Upper lobe of right lung (tissue), 1 donor: ENCODE results near the gene PRSS12. TPM values are rescaled to one million over a fixed set of nuclear protein-coding genes. Genes with fewer than 3 reads are reported as not detected.

Experiments
- ATAC-seq: fragments of 200-7000 bp; cut with Tn5 transposase; one replicate; pipeline ENCODE4 v1.9.1; 2020; ENCODE audit warnings: mild to moderate bottlenecking, moderate library complexity
- DNase-seq: peaks from one replicate; pipeline ENCODE4 v3.0.0-alpha.2; 2020
- H3K27ac ChIP-seq: fragments of 200-600 bp; one replicate; pipeline ENCODE4 v1.8.0; 2022
- H3K27me3 ChIP-seq: fragments of 200-600 bp; one replicate; pipeline ENCODE4 v1.8.0; 2022; ENCODE audit warnings: mild to moderate bottlenecking
- H3K36me3 ChIP-seq: fragments of 200-600 bp; one replicate; pipeline ENCODE4 v1.8.0; 2022
- H3K4me1 ChIP-seq: fragments of 200-600 bp; one replicate; pipeline ENCODE4 v1.8.0; 2022
- H3K4me3 ChIP-seq: fragments of 200-600 bp; one replicate; pipeline ENCODE4 v1.8.0; 2022; ENCODE audit warnings: mild to moderate bottlenecking
- H3K9me3 ChIP-seq: fragments of 200-600 bp; one replicate; pipeline ENCODE4 v1.8.0; 2022
- CTCF ChIP-seq: fragments of 200-600 bp; IDR thresholded peaks from one replicate; pipeline ENCODE4 v1.8.0; 2022; ENCODE audit warnings: antibody characterized with exemption
- intact Hi-C: fragments of 100-400 bp; cut with DNase I; formaldehyde crosslinking; loops from one replicate; pipeline ENCODE4 v1.11.0; 2022
- total RNA-seq: library from RNA; stranded (reverse); fragmentation: NEBNext Ultra II Directional; extraction: Animal tissue kit (Norgen Biotek cat#: 25700); gene quantifications from one replicate; pipeline ENCODE4 v1.2.1, GENCODE V29; 2021
- donor health status: DM: no; HTN: yes; CAD: no; lungs with severe emphysema.

Gene PRSS12
- total RNA-seq, 1 donor from 2014 or later: 5.4 TPM

- intact Hi-C loops: no loop called here
- ATAC-seq: no peak
- H3K4me1 ChIP-seq: no peaks in the 10 kb centered on the region
- no peaks in the 10 kb centered on the region for H3K27me3 ChIP-seq
- no peak overlapping the region for H3K4me3 ChIP-seq
- no peaks in the 10 kb centered on the region for H3K9me3 ChIP-seq
- no peaks in the 10 kb centered on the region for H3K36me3 ChIP-seq
- H3K27ac ChIP-seq: no peak overlapping the region
- no peak for DNase-seq
- no peak for TF ChIP-seq CTCF
Measured at GRCh38 chr4:118264096-118264495, 88.7 kb downstream of the PRSS12 start.

- no peak for ATAC-seq
- DNase-seq: no peak
- no peaks in the 10 kb centered on the region for H3K9me3 ChIP-seq
- H3K36me3 ChIP-seq: no peaks in the 10 kb centered on the region
- H3K4me3 ChIP-seq: no peak overlapping the region
- H3K27ac ChIP-seq: no peak overlapping the region
- no peaks in the 10 kb centered on the region for H3K4me1 ChIP-seq
- intact Hi-C loops: no loop called here
- no peak for TF ChIP-seq CTCF
- H3K27me3 ChIP-seq: no peaks in the 10 kb centered on the region
Measured at GRCh38 chr4:118260309-118260708, 92.5 kb downstream of the PRSS12 start.

GRCh38 chr4:118259111-118259510 is 93.7 kb downstream of the PRSS12 start:
- intact Hi-C loops: no loop called here
- DNase-seq: no peak
- no peak for ATAC-seq
- TF ChIP-seq CTCF: no peak
- H3K9me3 ChIP-seq: no peaks in the 10 kb centered on the region
- H3K27ac ChIP-seq: no peak overlapping the region
- no peaks in the 10 kb centered on the region for H3K36me3 ChIP-seq
- H3K27me3 ChIP-seq: no peaks in the 10 kb centered on the region
- no peaks in the 10 kb centered on the region for H3K4me1 ChIP-seq
- H3K4me3 ChIP-seq: no peak overlapping the region

- no peaks in the 10 kb centered on the region for H3K27me3 ChIP-seq
- TF ChIP-seq CTCF: no peak
- H3K9me3 ChIP-seq: no peaks in the 10 kb centered on the region
- H3K4me1 ChIP-seq: no peaks in the 10 kb centered on the region
- DNase-seq (no peak), ATAC-seq (no peak)
- no peak overlapping the region for H3K4me3 ChIP-seq
- H3K27ac ChIP-seq: no peak overlapping the region
- no peaks in the 10 kb centered on the region for H3K36me3 ChIP-seq
- intact Hi-C loops: no loop called here
Measured at GRCh38 chr4:118254368-118254767, 98.4 kb downstream of the PRSS12 start.

- H3K9me3 ChIP-seq: no peaks in the 10 kb centered on the region
- H3K27ac ChIP-seq: no peak overlapping the region
- intact Hi-C loops: no loop called here
- ATAC-seq (no peak), DNase-seq (no peak)
- no peak for TF ChIP-seq CTCF
- H3K27me3 ChIP-seq: no peaks in the 10 kb centered on the region
- H3K4me3 ChIP-seq: no peak overlapping the region
- no peaks in the 10 kb centered on the region for H3K4me1 ChIP-seq
- H3K36me3 ChIP-seq: no peaks in the 10 kb centered on the region
Measured at GRCh38 chr4:118249890-118250289, 102.9 kb downstream of the PRSS12 start.

GRCh38 chr4:118237531-118237930 is 115.3 kb downstream of the PRSS12 start:
- Histone ChIP-seq H3K27me3 (no peaks in the 10 kb centered on the region), H3K36me3 (no peaks in the 10 kb centered on the region), H3K4me3 (no peak overlapping the region), H3K4me1 (no peaks in the 10 kb centered on the region), H3K27ac (no peak overlapping the region), H3K9me3 (no peaks in the 10 kb centered on the region)
- TF ChIP-seq CTCF: no peak
- intact Hi-C loops: no loop called here
- DNase-seq (no peak), ATAC-seq (no peak)
